ENCODE results near the gene CDKN1B.

- no peak for TF ChIP-seq CTCF (IDR thresholded peaks at IDR 0.05)
- TF ChIP-seq EZH2phosphoT487 (IDR thresholded peaks at IDR 0.05), result no peak
- no peak for TF ChIP-seq EZH2 (IDR thresholded peaks at IDR 0.05)
These were observed 14.6 kb downstream of the CDKN1B start for GRCh38 chr12:12731785-12732184.
